ENCODE results near the gene HS3ST3A1.

Gene HS3ST3A1

DNA sequence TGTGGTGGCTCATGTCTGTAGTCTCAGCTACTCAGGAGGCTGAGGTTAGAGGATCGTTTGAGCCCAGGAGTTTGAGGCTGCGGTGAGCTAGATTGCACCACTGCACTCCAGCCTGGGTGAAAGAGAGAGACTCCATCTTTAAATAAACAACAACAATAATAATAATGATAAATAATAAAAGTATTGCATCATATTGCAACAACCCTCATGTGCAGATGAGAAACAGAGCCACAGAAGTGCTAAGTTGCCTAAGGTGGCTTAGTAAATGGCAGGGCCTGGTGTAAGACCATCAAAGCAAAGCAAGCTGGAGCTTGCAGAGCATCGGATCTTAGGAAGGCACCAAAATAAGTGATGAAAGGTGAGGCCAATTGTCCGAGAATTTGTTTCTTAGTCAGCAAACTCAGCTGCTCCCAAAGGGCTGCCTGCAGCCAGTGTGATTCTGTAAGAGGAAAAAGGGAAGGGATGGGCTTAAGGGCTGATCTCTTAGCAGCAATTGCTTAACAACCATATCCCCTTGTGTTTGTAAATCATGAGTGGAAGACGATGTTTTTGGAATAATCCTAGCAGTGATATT, 45.3 kb upstream of the HS3ST3A1 start:
- no peaks in the 10 kb centered on the region for H3K9me2 ChIP-seq (ENCODE audit: low read depth, low read length)
- TF ChIP-seq, protein P1, sequence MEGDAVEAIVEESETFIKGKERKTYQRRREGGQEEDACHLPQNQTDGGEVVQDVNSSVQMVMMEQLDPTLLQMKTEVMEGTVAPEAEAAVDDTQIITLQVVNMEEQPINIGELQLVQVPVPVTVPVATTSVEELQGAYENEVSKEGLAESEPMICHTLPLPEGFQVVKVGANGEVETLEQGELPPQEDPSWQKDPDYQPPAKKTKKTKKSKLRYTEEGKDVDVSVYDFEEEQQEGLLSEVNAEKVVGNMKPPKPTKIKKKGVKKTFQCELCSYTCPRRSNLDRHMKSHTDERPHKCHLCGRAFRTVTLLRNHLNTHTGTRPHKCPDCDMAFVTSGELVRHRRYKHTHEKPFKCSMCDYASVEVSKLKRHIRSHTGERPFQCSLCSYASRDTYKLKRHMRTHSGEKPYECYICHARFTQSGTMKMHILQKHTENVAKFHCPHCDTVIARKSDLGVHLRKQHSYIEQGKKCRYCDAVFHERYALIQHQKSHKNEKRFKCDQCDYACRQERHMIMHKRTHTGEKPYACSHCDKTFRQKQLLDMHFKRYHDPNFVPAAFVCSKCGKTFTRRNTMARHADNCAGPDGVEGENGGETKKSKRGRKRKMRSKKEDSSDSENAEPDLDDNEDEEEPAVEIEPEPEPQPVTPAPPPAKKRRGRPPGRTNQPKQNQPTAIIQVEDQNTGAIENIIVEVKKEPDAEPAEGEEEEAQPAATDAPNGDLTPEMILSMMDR (IDR thresholded peaks at IDR 0.05; ENCODE audit: low read length) = no peak
- TF ChIP-seq EZH2 (IDR thresholded peaks at IDR 0.05; ENCODE audit: borderline replicate concordance, low read length) = no peak
- H3K4me2 ChIP-seq (ENCODE audit: low read length) = no peak overlapping the region
- H3K9ac ChIP-seq (ENCODE audit: low read length) = no peak overlapping the region
- no peaks in the 10 kb centered on the region; the same call in 1 of the 2 replicates for H3K27me3 ChIP-seq (ENCODE audit: insufficient read depth, low read length)
- H3K36me3 ChIP-seq (ENCODE audit: insufficient read depth, low read length) = no peaks in the 10 kb centered on the region
- H3K4me1 ChIP-seq (ENCODE audit: insufficient read depth, low read length, severe bottlenecking) = no peaks in the 10 kb centered on the region
- H3F3A ChIP-seq (ENCODE audit: insufficient read depth, low read length) = no peaks in the 10 kb centered on the region
- H3K79me2 ChIP-seq (ENCODE audit: insufficient read depth, low read length) = no peaks in the 10 kb centered on the region
- no peaks in the 10 kb centered on the region for H4K20me1 ChIP-seq (ENCODE audit: insufficient read depth, low read length)
- H3K9me3 ChIP-seq (ENCODE audit: low read length) = no peaks in the 10 kb centered on the region
- H2AFZ ChIP-seq (ENCODE audit: low read length) = no peak overlapping the region
- no peak overlapping the region for H3K4me3 ChIP-seq (ENCODE audit: low read depth, low read length, poor library complexity, severe bottlenecking)
- H3K27ac ChIP-seq (ENCODE audit: low read depth, low read length, poor library complexity, severe bottlenecking) = no peak overlapping the region

DNA sequence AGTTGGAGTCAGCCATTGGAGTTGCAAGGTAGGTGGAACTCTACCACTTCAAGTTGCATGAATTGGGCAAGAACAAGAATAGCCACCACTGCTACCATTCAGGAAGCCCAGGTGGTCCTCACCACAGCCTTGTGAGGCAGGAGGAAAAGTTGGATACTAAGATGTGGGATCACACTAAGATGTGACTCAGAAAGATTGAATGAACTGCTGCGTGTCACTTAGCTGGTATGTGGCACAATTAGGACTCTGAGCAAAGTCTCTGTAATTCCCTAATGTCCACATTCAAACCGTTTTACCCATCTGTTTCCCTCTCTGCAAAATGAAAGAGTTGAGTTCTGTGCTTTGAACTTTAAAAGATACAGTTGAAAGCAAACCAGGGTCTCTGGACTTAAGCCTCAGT, 44.7 kb upstream of the HS3ST3A1 start:
- no peaks in the 10 kb centered on the region; the same call in 1 of the 2 replicates for H3K27me3 ChIP-seq (ENCODE audit: insufficient read depth, low read length)
- H3K9me2 ChIP-seq (ENCODE audit: low read depth, low read length) = no peaks in the 10 kb centered on the region
- no peaks in the 10 kb centered on the region for H3K4me1 ChIP-seq (ENCODE audit: insufficient read depth, low read length, severe bottlenecking)
- H3K4me3 ChIP-seq (ENCODE audit: low read depth, low read length, poor library complexity, severe bottlenecking) = no peak overlapping the region
- TF ChIP-seq, protein P1 (IDR thresholded peaks at IDR 0.05; ENCODE audit: low read length) = no peak
- TF ChIP-seq EZH2 (IDR thresholded peaks at IDR 0.05; ENCODE audit: borderline replicate concordance, low read length) = no peak
- no peaks in the 10 kb centered on the region for H3K9me3 ChIP-seq (ENCODE audit: low read length)
- H4K20me1 ChIP-seq (ENCODE audit: insufficient read depth, low read length) = no peaks in the 10 kb centered on the region
- H3K27ac ChIP-seq (ENCODE audit: low read depth, low read length, poor library complexity, severe bottlenecking) = no peak overlapping the region
- H3K9ac ChIP-seq (ENCODE audit: low read length) = no peak overlapping the region
- no peaks in the 10 kb centered on the region for H3K36me3 ChIP-seq (ENCODE audit: insufficient read depth, low read length)
- H3K79me2 ChIP-seq (ENCODE audit: insufficient read depth, low read length) = no peaks in the 10 kb centered on the region
- no peak overlapping the region for H3K4me2 ChIP-seq (ENCODE audit: low read length)
- no peak overlapping the region for H2AFZ ChIP-seq (ENCODE audit: low read length)
- H3F3A ChIP-seq (ENCODE audit: insufficient read depth, low read length) = no peaks in the 10 kb centered on the region

DNA sequence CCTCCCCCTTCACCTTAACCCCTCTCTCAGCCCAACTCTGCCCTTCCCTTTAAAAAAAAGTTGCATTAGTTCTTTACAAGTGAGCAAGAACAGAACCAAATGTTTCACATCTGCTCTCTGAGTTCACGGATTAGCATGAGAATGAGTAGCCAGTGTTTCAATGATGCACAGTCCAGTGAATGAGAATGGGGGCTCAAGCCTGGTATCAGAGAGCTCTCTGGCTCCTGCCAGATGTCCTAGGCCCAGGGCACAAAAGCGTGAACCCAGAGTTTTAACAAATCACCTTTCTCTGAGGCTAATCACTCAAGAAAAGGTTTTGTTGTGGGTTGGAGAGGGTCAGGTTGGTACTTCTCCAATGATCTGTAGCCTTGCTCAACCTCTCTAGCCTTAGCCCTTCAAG, 41.5 kb upstream of the HS3ST3A1 start:
- no peaks in the 10 kb centered on the region for H3F3A ChIP-seq (ENCODE audit: insufficient read depth, low read length)
- H3K9me2 ChIP-seq (ENCODE audit: low read depth, low read length) = no peaks in the 10 kb centered on the region
- no peaks in the 10 kb centered on the region for H4K20me1 ChIP-seq (ENCODE audit: insufficient read depth, low read length)
- H3K9ac ChIP-seq (ENCODE audit: low read length) = no peak overlapping the region
- no peaks in the 10 kb centered on the region for H3K36me3 ChIP-seq (ENCODE audit: insufficient read depth, low read length)
- H3K4me2 ChIP-seq (ENCODE audit: low read length) = no peak overlapping the region
- no peak overlapping the region for H2AFZ ChIP-seq (ENCODE audit: low read length)
- H3K27ac ChIP-seq (ENCODE audit: low read depth, low read length, poor library complexity, severe bottlenecking) = no peak overlapping the region
- H3K27me3 ChIP-seq (ENCODE audit: insufficient read depth, low read length) = no peaks in the 10 kb centered on the region; the same call in 1 of the 2 replicates
- no peak overlapping the region for H3K4me3 ChIP-seq (ENCODE audit: low read depth, low read length, poor library complexity, severe bottlenecking)
- no peaks in the 10 kb centered on the region for H3K9me3 ChIP-seq (ENCODE audit: low read length)
- H3K4me1 ChIP-seq (ENCODE audit: insufficient read depth, low read length, severe bottlenecking) = no peaks in the 10 kb centered on the region
- TF ChIP-seq, protein P1 (IDR thresholded peaks at IDR 0.05; ENCODE audit: low read length) = no peak
- no peak for TF ChIP-seq EZH2 (IDR thresholded peaks at IDR 0.05; ENCODE audit: borderline replicate concordance, low read length)
- no peaks in the 10 kb centered on the region for H3K79me2 ChIP-seq (ENCODE audit: insufficient read depth, low read length)
